DND-41 (cell line): ENCODE measurements around the gene OR2AE1.
"Not testable (repeated sequence)": the region's sequence is repeated elsewhere in the genome, so short reads cannot be mapped to it uniquely, and the experiment has no call there.

Source experiments
- CTCF ChIP-seq: IDR thresholded peaks from 2 replicates; pipeline ENCODE4 v1.5.1; 2012; ENCODE audit warnings: borderline replicate concordance, low read length, moderate library complexity, mild to moderate bottlenecking; ENCODE audit not compliant: poor library complexity, severe bottlenecking; ENCODE audit errors: extremely low read depth
- EZH2 ChIP-seq: IDR thresholded peaks from 3 replicates; pipeline ENCODE4 v1.6.1; 2012; ENCODE audit warnings: borderline replicate concordance, low read depth, mild to moderate bottlenecking, moderate library complexity, low read length, inconsistent platforms; ENCODE audit not compliant: severe bottlenecking

DNA sequence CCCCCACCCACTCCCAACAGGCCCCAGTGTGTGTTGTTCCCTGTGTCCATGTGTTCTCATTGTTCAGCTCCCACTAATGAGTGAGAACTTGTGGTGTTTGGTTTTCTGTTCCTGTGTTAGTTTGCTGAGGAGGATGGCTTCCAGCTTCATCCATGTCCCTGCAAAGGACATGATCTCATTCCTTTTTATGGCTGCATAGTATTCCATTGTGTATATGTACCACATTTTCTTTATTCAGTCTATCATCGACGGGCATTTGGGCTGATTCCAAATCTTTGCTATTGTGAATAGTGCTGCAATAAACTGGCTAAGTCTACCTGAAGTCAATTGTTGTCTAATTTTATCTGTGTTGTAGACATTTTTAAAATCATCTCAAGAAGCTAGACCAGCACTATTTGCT, 9.4 kb downstream of the OR2AE1 start:
- not testable (repeated sequence) for TF ChIP-seq CTCF, EZH2
